ENCODE measurements around the gene TEX19.
A peak's percentile ranks its signal among the peaks of the same experiment; 100 is the strongest.

The TEX19 gene

GRCh38 chr17:82328141-82328993, 30.7 kb upstream of the TEX19 start:
- TF ChIP-seq CTCF (IDR thresholded peaks at IDR 0.05; ENCODE audit: insufficient read depth, low read depth, low read length, missing control alignments), result no peak
- DNase-seq (ENCODE audit: low read depth), result no peak
- H3K4me3 ChIP-seq (ENCODE audit: low read depth, low read length), result no peak overlapping the region

GRCh38 chr17:82328994-82329507, 30.0 kb upstream of the TEX19 start:
- TF ChIP-seq CTCF (IDR thresholded peaks at IDR 0.05; ENCODE audit: insufficient read depth, low read depth, low read length, missing control alignments), result no peak
- no peak for DNase-seq (ENCODE audit: low read depth)

GRCh38 chr17:82329683-82330321, 29.2 kb upstream of the TEX19 start:
- no peak overlapping the region for H3K4me3 ChIP-seq (ENCODE audit: low read depth, low read length)
- no peak for DNase-seq (ENCODE audit: low read depth)
- no peak for TF ChIP-seq CTCF (IDR thresholded peaks at IDR 0.05; ENCODE audit: insufficient read depth, low read depth, low read length, missing control alignments)

More at GRCh38 chr17:82328994-82329507, 30.0 kb upstream of the TEX19 start:
- H3K4me3 ChIP-seq (ENCODE audit: low read depth, low read length), result no peak overlapping the region

GRCh38 chr17:82330322-82331239, 28.5 kb upstream of the TEX19 start:
- no peak for TF ChIP-seq CTCF (IDR thresholded peaks at IDR 0.05; ENCODE audit: insufficient read depth, low read depth, low read length, missing control alignments)
- H3K4me3 ChIP-seq (ENCODE audit: low read depth, low read length), result no peak overlapping the region
- DNase-seq (ENCODE audit: low read depth), result peak; percentile 49

- no peak for TF ChIP-seq CTCF (IDR thresholded peaks at IDR 0.05; ENCODE audit: insufficient read depth, low read depth, low read length, missing control alignments)
- no peak overlapping the region for H3K4me3 ChIP-seq (ENCODE audit: low read depth, low read length)
- DNase-seq (ENCODE audit: low read depth), result no peak
These were observed 27.6 kb upstream of the TEX19 start for GRCh38 chr17:82331345-82331939.

GRCh38 chr17:82332669-82333278, 26.3 kb upstream of the TEX19 start:
- H3K4me3 ChIP-seq (ENCODE audit: low read depth, low read length), result no peak overlapping the region
- no peak for TF ChIP-seq CTCF (IDR thresholded peaks at IDR 0.05; ENCODE audit: insufficient read depth, low read depth, low read length, missing control alignments)
- DNase-seq (ENCODE audit: low read depth), result no peak
